ENCODE measurements around the gene APOBR. TPM values are rescaled to one million over a fixed set of nuclear protein-coding genes. Genes with fewer than 3 reads are reported as not detected.

The APOBR gene
- total and polyA plus RNA-seq, 2 of the 13 experiments (the other 11 are each of a cell fraction or from before 2014, with no cell fraction given) = 0.03 TPM; not detected in 1

DNA sequence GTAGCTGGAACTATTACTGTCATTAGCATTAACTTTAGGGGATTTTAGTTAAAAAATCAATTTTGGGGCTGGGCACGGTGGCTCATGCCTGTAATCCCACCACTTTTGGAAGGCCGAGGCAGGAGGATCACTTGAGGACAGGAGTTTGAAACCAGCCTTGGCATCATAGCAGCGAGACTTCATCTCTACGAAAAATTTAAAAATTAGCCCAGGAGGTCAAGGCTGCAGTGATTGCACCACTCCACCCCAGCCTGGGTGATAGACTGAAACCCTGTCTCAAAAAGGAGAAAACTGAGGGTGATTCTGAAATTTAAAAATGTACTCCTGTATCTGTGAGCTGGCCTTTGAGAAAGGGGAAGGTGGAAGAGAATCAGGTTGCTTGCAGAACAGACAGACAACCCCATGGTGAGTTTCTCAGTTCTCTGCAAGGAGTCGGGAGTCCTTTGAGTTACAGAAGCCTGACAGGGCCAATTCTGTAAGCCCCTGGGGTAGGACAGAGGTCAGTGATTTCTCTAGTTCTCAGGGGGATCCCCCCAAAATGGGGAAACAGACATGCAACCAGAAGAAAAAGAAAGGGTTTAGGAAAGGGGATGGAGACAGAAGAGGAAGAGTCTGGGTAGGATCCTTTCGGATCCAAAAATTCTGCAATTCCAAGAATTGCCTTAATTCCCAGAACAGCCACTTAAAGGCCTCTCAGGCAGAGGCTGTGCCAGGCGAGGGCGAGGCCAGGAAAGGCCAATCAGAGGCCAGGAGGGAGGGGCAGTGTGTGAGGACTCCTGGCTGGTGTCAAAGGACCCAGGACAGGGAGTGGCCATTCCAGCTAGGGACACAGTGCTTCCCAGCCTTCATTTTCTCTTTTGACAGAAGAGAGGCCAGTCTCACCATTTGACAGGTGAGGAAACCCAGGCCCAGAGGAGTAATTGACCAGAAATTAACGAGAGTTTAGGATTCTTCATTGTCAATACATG lies 37.6 kb downstream of the APOBR start (continued):
- TF ChIP-seq, protein P1, sequence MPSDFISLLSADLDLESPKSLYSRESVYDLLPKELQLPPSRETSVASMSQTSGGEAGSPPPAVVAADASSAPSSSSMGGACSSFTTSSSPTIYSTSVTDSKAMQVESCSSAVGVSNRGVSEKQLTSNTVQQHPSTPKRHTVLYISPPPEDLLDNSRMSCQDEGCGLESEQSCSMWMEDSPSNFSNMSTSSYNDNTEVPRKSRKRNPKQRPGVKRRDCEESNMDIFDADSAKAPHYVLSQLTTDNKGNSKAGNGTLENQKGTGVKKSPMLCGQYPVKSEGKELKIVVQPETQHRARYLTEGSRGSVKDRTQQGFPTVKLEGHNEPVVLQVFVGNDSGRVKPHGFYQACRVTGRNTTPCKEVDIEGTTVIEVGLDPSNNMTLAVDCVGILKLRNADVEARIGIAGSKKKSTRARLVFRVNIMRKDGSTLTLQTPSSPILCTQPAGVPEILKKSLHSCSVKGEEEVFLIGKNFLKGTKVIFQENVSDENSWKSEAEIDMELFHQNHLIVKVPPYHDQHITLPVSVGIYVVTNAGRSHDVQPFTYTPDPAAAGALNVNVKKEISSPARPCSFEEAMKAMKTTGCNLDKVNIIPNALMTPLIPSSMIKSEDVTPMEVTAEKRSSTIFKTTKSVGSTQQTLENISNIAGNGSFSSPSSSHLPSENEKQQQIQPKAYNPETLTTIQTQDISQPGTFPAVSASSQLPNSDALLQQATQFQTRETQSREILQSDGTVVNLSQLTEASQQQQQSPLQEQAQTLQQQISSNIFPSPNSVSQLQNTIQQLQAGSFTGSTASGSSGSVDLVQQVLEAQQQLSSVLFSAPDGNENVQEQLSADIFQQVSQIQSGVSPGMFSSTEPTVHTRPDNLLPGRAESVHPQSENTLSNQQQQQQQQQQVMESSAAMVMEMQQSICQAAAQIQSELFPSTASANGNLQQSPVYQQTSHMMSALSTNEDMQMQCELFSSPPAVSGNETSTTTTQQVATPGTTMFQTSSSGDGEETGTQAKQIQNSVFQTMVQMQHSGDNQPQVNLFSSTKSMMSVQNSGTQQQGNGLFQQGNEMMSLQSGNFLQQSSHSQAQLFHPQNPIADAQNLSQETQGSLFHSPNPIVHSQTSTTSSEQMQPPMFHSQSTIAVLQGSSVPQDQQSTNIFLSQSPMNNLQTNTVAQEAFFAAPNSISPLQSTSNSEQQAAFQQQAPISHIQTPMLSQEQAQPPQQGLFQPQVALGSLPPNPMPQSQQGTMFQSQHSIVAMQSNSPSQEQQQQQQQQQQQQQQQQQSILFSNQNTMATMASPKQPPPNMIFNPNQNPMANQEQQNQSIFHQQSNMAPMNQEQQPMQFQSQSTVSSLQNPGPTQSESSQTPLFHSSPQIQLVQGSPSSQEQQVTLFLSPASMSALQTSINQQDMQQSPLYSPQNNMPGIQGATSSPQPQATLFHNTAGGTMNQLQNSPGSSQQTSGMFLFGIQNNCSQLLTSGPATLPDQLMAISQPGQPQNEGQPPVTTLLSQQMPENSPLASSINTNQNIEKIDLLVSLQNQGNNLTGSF (CRISPR knock-in tag; IDR thresholded peaks at IDR 0.05) = no peak
- TF ChIP-seq, protein P2, sequence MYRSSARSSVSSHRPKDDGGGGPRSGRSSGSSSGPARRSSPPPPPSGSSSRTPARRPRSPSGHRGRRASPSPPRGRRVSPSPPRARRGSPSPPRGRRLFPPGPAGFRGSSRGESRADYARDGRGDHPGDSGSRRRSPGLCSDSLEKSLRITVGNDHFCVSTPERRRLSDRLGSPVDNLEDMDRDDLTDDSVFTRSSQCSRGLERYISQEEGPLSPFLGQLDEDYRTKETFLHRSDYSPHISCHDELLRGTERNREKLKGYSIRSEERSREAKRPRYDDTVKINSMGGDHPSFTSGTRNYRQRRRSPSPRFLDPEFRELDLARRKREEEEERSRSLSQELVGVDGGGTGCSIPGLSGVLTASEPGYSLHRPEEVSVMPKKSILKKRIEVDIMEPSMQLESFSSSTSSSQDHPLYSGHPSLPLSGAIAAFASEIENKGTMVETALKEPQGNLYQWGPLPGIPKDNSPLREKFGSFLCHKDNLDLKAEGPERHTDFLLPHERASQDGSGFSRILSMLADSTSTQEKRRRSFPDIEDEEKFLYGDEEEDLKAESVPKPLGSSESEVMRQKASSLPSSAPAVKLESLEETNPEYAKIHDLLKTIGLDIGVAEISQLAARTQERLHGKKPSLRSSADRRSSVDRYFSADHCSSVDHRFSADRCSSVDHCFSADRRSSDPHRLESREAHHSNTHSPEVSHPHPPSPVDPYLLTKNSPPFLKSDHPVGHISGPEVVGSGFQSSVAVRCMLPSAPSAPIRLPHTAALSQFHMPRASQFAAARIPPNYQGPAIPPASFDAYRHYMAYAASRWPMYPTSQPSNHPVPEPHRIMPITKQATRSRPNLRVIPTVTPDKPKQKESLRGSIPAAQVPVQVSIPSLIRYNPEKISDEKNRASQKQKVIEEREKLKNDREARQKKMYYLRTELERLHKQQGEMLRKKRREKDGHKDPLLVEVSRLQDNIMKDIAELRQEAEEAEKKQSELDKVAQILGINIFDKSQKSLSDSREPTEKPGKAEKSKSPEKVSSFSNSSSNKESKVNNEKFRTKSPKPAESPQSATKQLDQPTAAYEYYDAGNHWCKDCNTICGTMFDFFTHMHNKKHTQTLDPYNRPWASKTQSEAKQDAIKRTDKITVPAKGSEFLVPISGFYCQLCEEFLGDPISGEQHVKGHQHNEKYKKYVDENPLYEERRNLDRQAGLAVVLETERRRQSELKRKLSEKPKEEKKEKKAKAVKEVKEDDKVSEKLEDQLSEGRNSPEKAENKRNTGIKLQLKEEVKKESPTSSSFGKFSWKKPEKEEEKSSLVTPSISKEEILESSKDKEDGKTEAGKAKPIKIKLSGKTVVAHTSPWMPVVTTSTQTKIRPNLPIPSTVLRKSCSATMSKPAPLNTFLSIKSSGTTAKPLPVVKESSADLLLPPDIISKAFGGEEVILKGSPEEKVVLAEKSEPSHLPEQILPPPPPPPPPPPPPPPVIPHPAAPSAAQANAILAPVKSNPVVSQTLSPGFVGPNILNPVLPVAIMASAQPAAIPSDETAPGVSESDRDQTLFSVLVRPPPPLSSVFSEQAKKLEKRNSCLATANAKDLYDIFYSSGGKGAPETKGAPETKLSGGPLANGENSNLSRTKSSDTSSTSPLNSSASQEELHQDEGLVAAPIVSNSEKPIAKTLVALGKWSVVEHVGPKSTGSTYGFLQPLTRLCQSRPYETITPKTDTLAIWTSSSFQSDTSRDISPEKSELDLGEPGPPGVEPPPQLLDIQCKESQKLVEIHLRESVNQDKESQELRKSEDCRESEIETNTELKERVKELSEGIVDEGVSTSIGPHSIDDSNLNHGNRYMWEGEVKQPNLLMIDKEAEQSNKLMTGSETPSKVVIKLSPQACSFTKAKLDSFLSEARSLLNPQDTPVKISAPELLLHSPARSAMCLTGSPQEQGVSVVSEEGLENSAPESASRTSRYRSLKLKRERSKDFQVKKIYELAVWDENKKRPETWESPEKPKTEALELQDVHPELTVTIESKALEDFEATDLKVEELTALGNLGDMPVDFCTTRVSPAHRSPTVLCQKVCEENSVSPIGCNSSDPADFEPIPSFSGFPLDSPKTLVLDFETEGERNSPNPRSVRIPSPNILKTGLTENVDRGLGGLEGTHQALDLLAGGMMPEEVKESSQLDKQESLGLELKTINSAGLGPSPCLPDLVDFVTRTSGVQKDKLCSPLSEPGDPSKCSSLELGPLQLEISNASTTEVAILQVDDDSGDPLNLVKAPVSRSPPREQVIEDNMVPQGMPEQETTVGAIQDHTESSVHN (CRISPR knock-in tag; IDR thresholded peaks at IDR 0.05) = no peak
- TF ChIP-seq, protein P3, sequence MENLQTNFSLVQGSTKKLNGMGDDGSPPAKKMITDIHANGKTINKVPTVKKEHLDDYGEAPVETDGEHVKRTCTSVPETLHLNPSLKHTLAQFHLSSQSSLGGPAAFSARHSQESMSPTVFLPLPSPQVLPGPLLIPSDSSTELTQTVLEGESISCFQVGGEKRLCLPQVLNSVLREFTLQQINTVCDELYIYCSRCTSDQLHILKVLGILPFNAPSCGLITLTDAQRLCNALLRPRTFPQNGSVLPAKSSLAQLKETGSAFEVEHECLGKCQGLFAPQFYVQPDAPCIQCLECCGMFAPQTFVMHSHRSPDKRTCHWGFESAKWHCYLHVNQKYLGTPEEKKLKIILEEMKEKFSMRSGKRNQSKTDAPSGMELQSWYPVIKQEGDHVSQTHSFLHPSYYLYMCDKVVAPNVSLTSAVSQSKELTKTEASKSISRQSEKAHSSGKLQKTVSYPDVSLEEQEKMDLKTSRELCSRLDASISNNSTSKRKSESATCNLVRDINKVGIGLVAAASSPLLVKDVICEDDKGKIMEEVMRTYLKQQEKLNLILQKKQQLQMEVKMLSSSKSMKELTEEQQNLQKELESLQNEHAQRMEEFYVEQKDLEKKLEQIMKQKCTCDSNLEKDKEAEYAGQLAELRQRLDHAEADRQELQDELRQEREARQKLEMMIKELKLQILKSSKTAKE (CRISPR knock-in tag; IDR thresholded peaks at IDR 0.05; ENCODE audit: borderline replicate concordance) = no peak
- TF ChIP-seq, protein P4, sequence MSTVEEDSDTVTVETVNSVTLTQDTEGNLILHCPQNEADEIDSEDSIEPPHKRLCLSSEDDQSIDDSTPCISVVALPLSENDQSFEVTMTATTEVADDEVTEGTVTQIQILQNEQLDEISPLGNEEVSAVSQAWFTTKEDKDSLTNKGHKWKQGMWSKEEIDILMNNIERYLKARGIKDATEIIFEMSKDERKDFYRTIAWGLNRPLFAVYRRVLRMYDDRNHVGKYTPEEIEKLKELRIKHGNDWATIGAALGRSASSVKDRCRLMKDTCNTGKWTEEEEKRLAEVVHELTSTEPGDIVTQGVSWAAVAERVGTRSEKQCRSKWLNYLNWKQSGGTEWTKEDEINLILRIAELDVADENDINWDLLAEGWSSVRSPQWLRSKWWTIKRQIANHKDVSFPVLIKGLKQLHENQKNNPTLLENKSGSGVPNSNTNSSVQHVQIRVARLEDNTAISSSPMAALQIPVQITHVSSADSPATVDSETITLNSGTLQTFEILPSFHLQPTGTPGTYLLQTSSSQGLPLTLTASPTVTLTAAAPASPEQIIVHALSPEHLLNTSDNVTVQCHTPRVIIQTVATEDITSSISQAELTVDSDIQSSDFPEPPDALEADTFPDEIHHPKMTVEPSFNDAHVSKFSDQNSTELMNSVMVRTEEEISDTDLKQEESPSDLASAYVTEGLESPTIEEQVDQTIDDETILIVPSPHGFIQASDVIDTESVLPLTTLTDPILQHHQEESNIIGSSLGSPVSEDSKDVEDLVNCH (CRISPR knock-in tag; IDR thresholded peaks at IDR 0.05) = no peak
- TF ChIP-seq ZNF143 (CRISPR knock-in tag; IDR thresholded peaks at IDR 0.05) (no peak), KDM1A (CRISPR knock-in tag; IDR thresholded peaks at IDR 0.05) (no peak), FOXK2 (IDR thresholded peaks at IDR 0.05) (no peak), ZNF383 (CRISPR knock-in tag; IDR thresholded peaks at IDR 0.05; ENCODE audit: borderline replicate concordance) (no peak)

Measured in HepG2 (cell line).